Right hindlimb (tissue), 1 donor: ENCODE results near the gene MICU1.

ENCODE experiments used
- DNase-seq: peaks from one replicate; pipeline ENCODE4 v3.0.0-alpha.2; 2018

MICU1 gene

DNA sequence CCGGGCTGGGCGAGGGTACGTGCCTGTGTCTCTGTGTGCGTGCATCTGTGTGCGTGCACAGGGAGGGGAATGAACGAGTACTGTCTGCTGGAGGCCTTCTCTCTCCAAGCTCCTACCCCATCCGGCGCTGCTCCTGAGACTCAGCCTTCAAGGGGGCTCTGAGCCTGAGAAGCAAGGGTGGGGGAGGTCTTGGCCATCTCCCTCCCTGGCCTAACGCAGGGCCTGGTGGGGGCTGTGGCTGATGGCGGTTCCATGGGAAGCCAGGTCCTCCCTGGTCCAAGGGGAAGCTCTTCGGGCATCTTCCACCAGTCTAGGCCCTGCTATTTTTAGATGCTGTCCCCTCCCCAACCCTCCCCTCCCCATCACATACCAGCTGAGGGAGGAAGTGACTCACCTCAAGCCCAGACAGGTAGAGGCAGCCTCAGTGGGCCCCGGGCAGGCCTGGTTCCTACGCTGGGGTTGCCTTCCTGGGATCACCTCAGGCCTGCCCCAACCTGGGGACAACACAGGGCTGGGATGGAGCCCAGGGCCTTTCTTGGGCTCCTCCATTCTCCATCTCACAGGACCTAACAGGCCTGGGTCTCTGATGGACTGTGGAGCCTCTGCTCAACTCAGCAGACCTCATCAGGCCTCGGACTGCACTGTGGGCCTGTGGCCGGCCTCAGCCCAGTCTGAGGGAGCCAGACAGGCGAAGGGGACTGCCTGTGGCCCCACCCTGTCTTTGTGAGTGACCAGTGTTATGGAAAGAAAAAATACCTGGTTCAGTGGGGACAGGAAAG, 303.4 kb downstream of the MICU1 start:
- DNase-seq: no peak

DNA sequence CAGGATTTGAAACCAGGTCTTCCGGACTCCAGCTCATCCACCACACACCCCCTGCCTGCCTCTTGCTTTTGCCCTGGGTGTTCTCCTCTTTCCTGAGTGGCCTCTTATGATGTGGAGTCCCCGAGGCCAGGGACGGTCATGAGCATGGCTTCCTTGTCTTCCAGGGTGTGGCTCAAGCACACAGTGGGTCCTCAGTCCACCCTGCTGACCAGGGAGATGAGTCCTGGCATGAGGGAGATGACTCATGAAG, 303.9 kb downstream of the MICU1 start:
- no peak for DNase-seq

DNA sequence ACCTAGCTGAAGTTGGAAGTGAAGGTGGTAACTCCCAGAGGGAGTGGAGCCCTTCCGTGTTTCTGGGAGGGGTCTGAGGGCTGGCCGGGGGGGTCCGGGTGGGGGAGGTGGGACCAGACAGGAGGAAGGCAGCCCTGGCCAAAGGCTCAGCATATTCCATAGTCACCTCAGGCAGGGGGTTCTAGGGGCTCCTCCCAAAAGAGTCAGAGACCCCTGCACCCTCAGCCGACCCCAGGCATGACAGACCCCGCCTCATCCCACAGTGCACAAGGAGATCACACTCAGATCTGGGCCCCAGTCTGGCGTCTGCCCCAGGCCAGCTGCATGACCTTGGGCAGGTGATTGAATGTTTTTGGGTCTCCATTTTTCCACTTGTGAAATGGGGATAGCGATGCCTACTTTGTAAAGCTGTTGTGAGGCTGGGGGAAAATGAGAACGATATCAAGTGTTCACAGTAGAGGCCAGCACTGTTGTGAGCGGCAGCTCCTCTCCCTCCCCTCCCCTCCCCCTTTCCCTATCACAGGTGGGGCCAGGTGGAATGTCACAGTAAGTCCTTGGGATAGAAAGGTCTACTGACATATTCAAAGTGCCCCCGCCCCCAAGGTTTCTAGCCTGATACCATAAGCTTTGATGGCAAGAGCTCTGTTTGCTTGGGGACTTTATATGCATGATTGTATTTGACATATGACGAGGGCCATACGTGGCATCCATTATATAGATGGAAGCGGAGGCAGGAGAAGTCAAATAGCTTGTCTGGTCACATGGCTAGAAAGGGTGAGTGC, 304.4 kb downstream of the MICU1 start:
- DNase-seq: no peak

DNA sequence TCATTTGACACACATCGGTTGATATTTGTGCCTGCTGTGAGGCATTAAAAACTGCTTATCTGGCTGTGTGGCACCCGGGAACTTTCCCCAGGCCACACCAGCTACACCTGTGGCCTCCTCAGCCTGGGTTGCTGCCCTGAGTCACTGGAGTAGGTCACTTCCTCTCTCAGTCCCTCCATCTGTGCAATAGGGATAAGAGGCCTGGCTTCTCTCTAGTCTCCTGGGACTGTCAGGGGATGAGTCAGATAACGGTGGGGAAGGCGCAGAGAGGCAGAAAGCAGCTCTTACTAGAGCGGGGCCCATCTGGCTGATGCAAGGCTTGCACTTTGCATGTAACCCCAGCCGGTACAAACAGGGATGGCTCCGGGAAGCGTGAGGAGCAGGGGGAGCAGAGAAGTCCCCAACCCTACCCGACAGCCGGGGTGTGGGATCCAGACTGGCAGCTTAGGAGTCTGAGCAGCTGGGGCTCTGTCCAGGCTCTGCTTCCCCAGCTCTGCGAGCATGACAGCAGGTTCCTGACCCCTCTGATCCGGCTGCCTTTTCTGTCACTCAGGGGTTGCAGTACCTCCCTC, 305.1 kb downstream of the MICU1 start:
- peak; percentile 77 for DNase-seq

DNA sequence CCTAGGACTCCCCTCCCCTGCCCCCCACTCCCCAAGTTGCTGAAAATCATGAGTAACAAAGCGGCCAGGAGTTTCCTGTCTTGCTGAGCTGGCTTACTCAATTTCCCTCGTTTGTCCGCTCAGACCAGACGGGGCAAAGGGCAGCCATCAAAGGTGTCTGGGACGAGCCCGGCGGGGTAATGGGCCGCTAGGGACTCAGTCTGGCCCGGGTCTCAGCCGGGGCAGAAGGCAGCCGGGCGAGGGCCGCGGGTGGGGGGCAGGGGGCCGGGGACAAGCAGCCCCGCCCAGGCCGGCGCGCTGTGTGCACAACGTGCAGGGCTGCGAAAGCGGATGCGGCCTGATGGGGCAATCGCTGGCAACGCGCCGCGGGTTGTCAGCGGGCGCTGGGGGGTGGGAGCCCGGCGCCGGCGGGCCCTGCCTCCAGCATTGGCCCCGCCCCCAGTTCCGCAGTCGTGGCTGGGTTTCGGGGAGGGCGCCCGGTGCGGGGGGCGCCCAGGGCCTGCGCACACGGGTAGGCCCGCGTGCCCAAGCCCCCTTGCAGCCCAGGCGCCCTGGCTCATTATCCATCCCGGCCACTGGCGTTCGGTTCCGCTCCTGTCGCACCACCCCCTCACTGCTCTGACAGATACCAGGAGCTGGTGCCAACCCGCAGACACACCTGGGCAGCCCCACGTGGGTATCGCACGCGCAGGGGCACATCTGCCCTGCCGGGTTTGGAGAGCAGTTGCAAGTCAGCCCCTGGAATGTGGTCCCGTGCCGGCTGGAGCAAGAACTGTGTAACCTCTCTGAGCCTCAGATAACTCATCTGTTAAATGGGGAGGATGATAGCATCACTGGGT, 306.2 kb downstream of the MICU1 start:
- peak; percentile 92 for DNase-seq

DNA sequence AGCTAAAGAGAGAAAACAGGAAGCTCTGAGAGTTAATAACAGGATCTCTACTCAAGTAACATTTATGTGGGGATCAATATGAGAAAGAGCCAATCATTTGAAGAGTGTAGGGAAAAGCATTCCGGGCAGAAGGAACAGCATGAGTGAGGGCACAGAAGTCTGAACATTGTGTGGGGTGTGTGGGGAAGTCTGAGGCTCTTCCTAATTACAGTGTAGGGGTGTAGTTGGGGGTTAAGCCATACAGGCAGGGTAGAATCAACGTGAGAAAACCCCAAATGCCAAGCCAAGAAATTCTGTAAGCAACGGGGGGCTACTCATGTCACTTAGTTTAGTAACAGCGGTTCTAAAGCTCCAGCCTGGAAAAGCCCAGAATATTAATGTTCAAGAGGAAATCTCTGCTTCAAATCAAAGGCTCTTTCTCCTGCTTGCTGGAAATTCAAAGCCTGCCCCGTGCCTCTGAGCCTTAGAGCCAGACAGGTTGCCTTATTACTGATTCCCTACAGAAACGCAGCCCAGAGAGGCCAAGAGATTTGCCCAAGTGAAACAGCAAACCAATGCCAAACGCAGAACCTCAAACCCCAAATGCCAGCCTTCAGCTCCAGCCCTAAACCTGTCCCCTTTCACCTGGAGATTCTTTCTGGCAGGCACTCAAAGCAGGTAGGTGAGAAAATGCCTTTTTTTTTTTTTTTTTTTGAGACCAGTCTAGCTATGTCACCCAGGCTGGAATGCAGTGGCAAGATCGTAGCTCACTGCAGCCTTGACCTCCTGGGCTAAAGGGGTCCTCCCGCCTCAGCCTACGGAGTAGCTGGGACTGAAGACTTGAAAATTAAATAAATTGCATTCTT, 307.2 kb downstream of the MICU1 start:
- DNase-seq: no peak
